ENCODE results near the gene TMEM183A.

Gene TMEM183A

DNA sequence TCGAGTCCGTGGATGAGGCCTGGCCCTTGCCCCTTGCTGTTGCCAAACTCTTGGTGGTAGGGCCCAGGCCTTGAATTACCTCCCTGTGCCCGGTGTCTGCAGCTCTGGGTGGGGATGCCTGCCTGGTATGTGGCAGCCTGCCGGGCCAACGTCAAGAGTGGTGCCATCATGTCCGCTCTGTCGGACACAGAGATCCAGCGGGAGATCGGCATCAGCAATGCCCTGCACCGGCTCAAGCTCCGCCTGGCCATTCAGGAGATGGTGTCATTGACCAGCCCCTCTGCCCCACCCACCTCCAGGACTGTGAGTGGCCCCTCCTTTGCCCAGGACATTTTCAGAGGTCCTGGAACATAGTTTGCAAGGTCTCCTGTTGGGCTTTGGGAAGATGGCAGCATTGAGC lies 52.9 kb downstream of the TMEM183A start:
- TF ChIP-seq CTCF (IDR thresholded peaks at IDR 0.05; ENCODE audit: borderline replicate concordance, extremely low read depth, low read length, poor library complexity, severe bottlenecking) (no peak), EZH2 (IDR thresholded peaks at IDR 0.05; ENCODE audit: borderline replicate concordance, low read depth, low read length, severe bottlenecking) (no peak)
- no peak overlapping the region for H3K4me2 ChIP-seq (ENCODE audit: insufficient read depth, low read length)
- H3K27ac ChIP-seq (ENCODE audit: low read length) = no peak overlapping the region
- no peak overlapping the region for H3K9ac ChIP-seq (ENCODE audit: low read depth, low read length)
- H3K79me2 ChIP-seq (ENCODE audit: insufficient read depth, low read length) = no peaks in the 10 kb centered on the region
- ATAC-seq (ENCODE audit: insufficient read depth, low read depth) (no peak), DNase-seq (no peak)
- no peaks in the 10 kb centered on the region for H4K20me1 ChIP-seq (ENCODE audit: insufficient read depth, low read length)
- no peaks in the 10 kb centered on the region for H3K36me3 ChIP-seq (ENCODE audit: insufficient read depth, low read length)
- H3K4me3 ChIP-seq (ENCODE audit: low read depth in 1 of 2, low read length in 2 of 2) = no peak overlapping the region
- peaks cover 11% of the 10 kb centered on the region for H3K27me3 ChIP-seq (ENCODE audit: insufficient read depth, low read length, poor library complexity)
- no peaks in the 10 kb centered on the region for H3K4me1 ChIP-seq (ENCODE audit: insufficient read depth, low read length)
- H2AFZ ChIP-seq (ENCODE audit: low read depth, low read length) = no peak overlapping the region
- H3K9me3 ChIP-seq (ENCODE audit: insufficient read depth, low read length, severe bottlenecking) = no peaks in the 10 kb centered on the region

GRCh38 chr1:203063287-203063686 lies 56.1 kb downstream of the TMEM183A start:
- no peak for ATAC-seq (ENCODE audit: insufficient read depth, low read depth)

GRCh38 chr1:203065191-203065590 lies 58.0 kb downstream of the TMEM183A start:
- DNase-seq (no peak), ATAC-seq (ENCODE audit: insufficient read depth, low read depth) (no peak)
- TF ChIP-seq EZH2 (IDR thresholded peaks at IDR 0.05; ENCODE audit: borderline replicate concordance, low read depth, low read length, severe bottlenecking) = no peak
- no peak for TF ChIP-seq CTCF (IDR thresholded peaks at IDR 0.05; ENCODE audit: borderline replicate concordance, extremely low read depth, low read length, poor library complexity, severe bottlenecking)

More at GRCh38 chr1:203063287-203063686, 56.1 kb downstream of the TMEM183A start:
- no peak overlapping the region for H2AFZ ChIP-seq (ENCODE audit: low read depth, low read length)
- H3K4me3 ChIP-seq (ENCODE audit: low read depth in 1 of 2, low read length in 2 of 2) = no peak overlapping the region
- no peaks in the 10 kb centered on the region for H3K4me1 ChIP-seq (ENCODE audit: insufficient read depth, low read length)
- no peaks in the 10 kb centered on the region for H3K36me3 ChIP-seq (ENCODE audit: insufficient read depth, low read length)
- no peak for TF ChIP-seq CTCF (IDR thresholded peaks at IDR 0.05; ENCODE audit: borderline replicate concordance, extremely low read depth, low read length, poor library complexity, severe bottlenecking)
- no peak for TF ChIP-seq EZH2 (IDR thresholded peaks at IDR 0.05; ENCODE audit: borderline replicate concordance, low read depth, low read length, severe bottlenecking)
- no peak overlapping the region for H3K4me2 ChIP-seq (ENCODE audit: insufficient read depth, low read length)
- H3K27me3 ChIP-seq (ENCODE audit: insufficient read depth, low read length, poor library complexity) = peaks cover 15% of the 10 kb centered on the region
- no peaks in the 10 kb centered on the region for H3K79me2 ChIP-seq (ENCODE audit: insufficient read depth, low read length)
- no peak overlapping the region for H3K9ac ChIP-seq (ENCODE audit: low read depth, low read length)
- H3K27ac ChIP-seq (ENCODE audit: low read length) = no peak overlapping the region
- H3K9me3 ChIP-seq (ENCODE audit: insufficient read depth, low read length, severe bottlenecking) = no peaks in the 10 kb centered on the region
- peaks cover 3% of the 10 kb centered on the region; the same call in 1 of the 2 replicates for H4K20me1 ChIP-seq (ENCODE audit: insufficient read depth, low read length)
- no peak for DNase-seq

DNA sequence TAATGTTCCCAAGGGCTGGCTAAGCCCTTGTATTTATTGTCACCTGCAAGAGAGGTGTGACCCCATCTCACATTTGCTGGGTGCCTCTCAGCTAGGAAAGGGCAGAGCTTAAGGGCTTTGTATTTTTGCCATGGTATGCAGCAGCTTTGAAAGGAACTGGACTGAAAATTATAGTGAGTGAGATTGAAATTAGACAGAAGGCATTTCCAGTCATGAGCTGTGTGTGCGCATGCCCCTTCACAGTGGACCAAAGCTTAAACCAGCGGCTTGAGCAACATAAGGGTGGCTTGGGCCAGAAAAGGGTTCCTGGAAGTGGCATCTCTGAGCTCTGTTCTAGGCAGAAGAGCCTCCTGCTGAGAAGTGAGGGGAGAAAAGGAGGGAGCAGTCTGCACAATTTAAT lies 58.8 kb downstream of the TMEM183A start:
- Histone ChIP-seq H3K4me2 (ENCODE audit: insufficient read depth, low read length) (no peak overlapping the region), H3K9ac (ENCODE audit: low read depth, low read length) (no peak overlapping the region), H3K27me3 (ENCODE audit: insufficient read depth, low read length, poor library complexity) (peaks cover 17% of the 10 kb centered on the region), H3K9me3 (ENCODE audit: insufficient read depth, low read length, severe bottlenecking) (no peaks in the 10 kb centered on the region), H4K20me1 (ENCODE audit: insufficient read depth, low read length) (peaks cover 3% of the 10 kb centered on the region; the same call in 1 of the 2 replicates), H3K36me3 (ENCODE audit: insufficient read depth, low read length) (no peaks in the 10 kb centered on the region), H3K27ac (ENCODE audit: low read length) (no peak overlapping the region), H3K4me3 (ENCODE audit: low read depth in 1 of 2, low read length in 2 of 2) (no peak overlapping the region), H2AFZ (ENCODE audit: low read depth, low read length) (no peak overlapping the region), H3K4me1 (ENCODE audit: insufficient read depth, low read length) (no peaks in the 10 kb centered on the region), H3K79me2 (ENCODE audit: insufficient read depth, low read length) (no peaks in the 10 kb centered on the region)
- ATAC-seq (ENCODE audit: insufficient read depth, low read depth) (no peak), DNase-seq (no peak)
- TF ChIP-seq CTCF (IDR thresholded peaks at IDR 0.05; ENCODE audit: borderline replicate concordance, extremely low read depth, low read length, poor library complexity, severe bottlenecking) = no peak
- no peak for TF ChIP-seq EZH2 (IDR thresholded peaks at IDR 0.05; ENCODE audit: borderline replicate concordance, low read depth, low read length, severe bottlenecking)

More at GRCh38 chr1:203065191-203065590, 58.0 kb downstream of the TMEM183A start:
- H3K36me3 ChIP-seq (ENCODE audit: insufficient read depth, low read length) = no peaks in the 10 kb centered on the region
- H2AFZ ChIP-seq (ENCODE audit: low read depth, low read length) = no peak overlapping the region
- no peak overlapping the region for H3K9ac ChIP-seq (ENCODE audit: low read depth, low read length)
- H3K4me2 ChIP-seq (ENCODE audit: insufficient read depth, low read length) = no peak overlapping the region
- peaks cover 3% of the 10 kb centered on the region; the same call in 1 of the 2 replicates for H4K20me1 ChIP-seq (ENCODE audit: insufficient read depth, low read length)
- H3K27me3 ChIP-seq (ENCODE audit: insufficient read depth, low read length, poor library complexity) = peaks cover 17% of the 10 kb centered on the region
- no peak overlapping the region for H3K4me3 ChIP-seq (ENCODE audit: low read depth in 1 of 2, low read length in 2 of 2)
- H3K27ac ChIP-seq (ENCODE audit: low read length) = no peak overlapping the region
- H3K79me2 ChIP-seq (ENCODE audit: insufficient read depth, low read length) = no peaks in the 10 kb centered on the region
- no peaks in the 10 kb centered on the region for H3K4me1 ChIP-seq (ENCODE audit: insufficient read depth, low read length)
- H3K9me3 ChIP-seq (ENCODE audit: insufficient read depth, low read length, severe bottlenecking) = no peaks in the 10 kb centered on the region
